GM12878 (cell line): ENCODE data around the gene CA10. TPM values are rescaled to one million over a fixed set of nuclear protein-coding genes. Genes with fewer than 3 reads are reported as not detected.

ENCODE experiments used
- ATAC-seq: fragments of 200-7000 bp; cut with Tn5 transposase; 3 replicates; pipeline ENCODE4 v1.9.1; 2020; ENCODE audit warnings: mild to moderate bottlenecking, moderate library complexity
- BruUV-seq: library from RNA; stranded (reverse); fragments of 400-500 nt; replicated peaks from 2 replicates; lab custom pipeline; 2021; lab: Mats Ljungman, UMichigan
- CTCF ChIA-PET: fragments of 300-600 bp; sonication (Branson Sonifier 250); formaldehyde crosslinking; extraction: SDS; loops from one replicate; lab custom pipeline; 2021; ENCODE audit warnings: inconsistent platforms; lab: Yijun Ruan, JAX
- POLR2A ChIA-PET: fragments of 350-600 bp; formaldehyde crosslinking; extraction: SDS; loops from one replicate; lab custom pipeline; 2021; ENCODE audit warnings: inconsistent platforms; lab: Charles Lee
- RAD21 ChIA-PET: fragments of 300-600 bp; sonication (Branson Sonifier 250); formaldehyde crosslinking; loops from one replicate; lab custom pipeline; 2023; ENCODE audit warnings: antibody characterized with exemption; ENCODE audit not compliant: unreplicated experiment; lab: Charles Lee
- SMC1A ChIA-PET: fragments of 300-600 bp; sonication (Branson Sonifier 250); formaldehyde crosslinking; loops from one replicate; lab custom pipeline; 2023; ENCODE audit not compliant: unreplicated experiment, uncharacterized antibody; lab: Charles Lee
- DNase-seq: peaks from one replicate; pipeline ENCODE4 v3.0.0-alpha.2; 2011; ENCODE audit warnings: low read depth, low spot score
- FAIRE-seq: peaks from 3 replicates; lab custom pipeline; 2011; peaks lifted over from hg19 to GRCh38; lab: Jason Lieb, UNC
- H2AFZ ChIP-seq: 2 replicates; pipeline ENCODE4 v1.6.0; 2011; ENCODE audit warnings: low read depth, low read length, control low read depth; ENCODE audit not compliant: control insufficient read depth
- H3K27ac ChIP-seq: 2 replicates; pipeline ENCODE4 v1.5.1; 2011; ENCODE audit warnings: control low read depth; ENCODE audit not compliant: control insufficient read depth, insufficient read depth
- H3K27me3 ChIP-seq, 2 experiments: replicated peaks in 1 of 2; 2 replicates each; pipeline versions ENCODE4 v1.6.0 to v1.6.1; 2011; ENCODE audit warnings: low read length in 1 of 2; ENCODE audit not compliant: control insufficient read depth in 2 of 2, insufficient read depth in 2 of 2
- H3K36me3 ChIP-seq, 2 experiments: 2 replicates each; pipeline ENCODE4 v1.5.1; 2011; ENCODE audit warnings: low read length in 1 of 2; ENCODE audit not compliant: control insufficient read depth in 2 of 2, insufficient read depth in 2 of 2
- H3K4me1 ChIP-seq: 2 replicates; pipeline ENCODE4 v1.6.1; 2011; ENCODE audit warnings: mild to moderate bottlenecking, low read length, moderate library complexity, mixed read lengths; ENCODE audit not compliant: control insufficient read depth, insufficient read depth
- H3K4me2 ChIP-seq: 2 replicates; pipeline ENCODE4 v1.6.0; 2011; ENCODE audit warnings: control low read depth; ENCODE audit not compliant: control insufficient read depth, insufficient read depth
- H3K4me3 ChIP-seq: fragments of 200-600 bp; sonication (generic); 2 replicates; pipeline ENCODE4 v1.5.1; 2016
- H3K79me2 ChIP-seq: 2 replicates; pipeline ENCODE4 v1.6.0; 2011; ENCODE audit warnings: low read length; ENCODE audit not compliant: control insufficient read depth, insufficient read depth
- H3K9ac ChIP-seq: 2 replicates; pipeline ENCODE4 v1.8.0; 2011; ENCODE audit warnings: low read length, control low read depth, mixed read lengths; ENCODE audit not compliant: control insufficient read depth, insufficient read depth
- H3K9me3 ChIP-seq: replicated peaks from 3 replicates; pipeline ENCODE4 v1.5.1; 2011; ENCODE audit warnings: mild to moderate bottlenecking, low read length; ENCODE audit not compliant: control insufficient read depth, insufficient read depth
- H4K20me1 ChIP-seq: 2 replicates; pipeline ENCODE4 v1.6.0; 2011; ENCODE audit not compliant: control insufficient read depth, insufficient read depth
- DPF2 ChIP-seq: fragments of 450-650 bp; IDR thresholded peaks from 2 replicates; pipeline ENCODE4 v1.6.1; 2017; ENCODE audit warnings: mild to moderate bottlenecking
- FOXK2 ChIP-seq: fragments of 450-650 bp; IDR thresholded peaks from 2 replicates; pipeline ENCODE4 v1.6.1; 2017; ENCODE audit warnings: mild to moderate bottlenecking, moderate library complexity
- FOXM1 ChIP-seq: IDR thresholded peaks from 2 replicates; pipeline ENCODE4 v1.6.1; 2012; ENCODE audit warnings: low read depth, mild to moderate bottlenecking, inconsistent platforms, low read length, moderate library complexity
- LARP7 ChIP-seq: fragments of 450-650 bp; IDR thresholded peaks from 2 replicates; pipeline ENCODE4 v1.6.1; 2017; ENCODE audit warnings: mild to moderate bottlenecking
- MYB ChIP-seq: fragments of 150-350 bp; IDR thresholded peaks from 2 replicates; pipeline ENCODE4 v1.6.1; 2014; ENCODE audit warnings: mild to moderate bottlenecking, low read depth, low read length, borderline replicate concordance
- NFYA ChIP-seq: IDR thresholded peaks from 2 replicates; pipeline ENCODE4 v1.6.1; 2011; ENCODE audit warnings: low read depth, mild to moderate bottlenecking, low read length, improper control_type of control experiment, borderline replicate concordance
- NR2C1 ChIP-seq: fragments of 450-650 bp; IDR thresholded peaks from 2 replicates; pipeline ENCODE4 v1.6.1; 2017; ENCODE audit warnings: antibody characterized with exemption, mild to moderate bottlenecking, moderate library complexity
- RAD51 ChIP-seq: fragments of 450-650 bp; IDR thresholded peaks from 2 replicates; pipeline ENCODE4 v1.6.1; 2016; ENCODE audit warnings: moderate library complexity, mild to moderate bottlenecking, inconsistent platforms
- RB1 ChIP-seq: fragments of 450-650 bp; formaldehyde crosslinking; IDR thresholded peaks from 2 replicates; pipeline ENCODE4 v1.6.1; 2017; ENCODE audit warnings: mild to moderate bottlenecking, borderline replicate concordance
- RBBP5 ChIP-seq: fragments of 200-600 bp; sonication (generic); conservative IDR thresholded peaks from 2 replicates; pipeline ENCODE4 v1.6.1; 2016
- SIN3A ChIP-seq: IDR thresholded peaks from 2 replicates; pipeline ENCODE4 v1.6.1; 2012; ENCODE audit warnings: low read depth, low read length, improper control_type of control experiment
- SMAD5 ChIP-seq: IDR thresholded peaks from 2 replicates; pipeline ENCODE4 v1.6.1; 2016; ENCODE audit warnings: antibody characterized with exemption, low read depth
- SREBF1 ChIP-seq: IDR thresholded peaks from 2 replicates; pipeline ENCODE4 v1.6.1; 2012; ENCODE audit warnings: mild to moderate bottlenecking, low read length
- ZNF384 ChIP-seq: IDR thresholded peaks from 2 replicates; pipeline ENCODE4 v1.6.1; 2012; ENCODE audit warnings: low read depth, mild to moderate bottlenecking, low read length, improper control_type of control experiment, borderline replicate concordance
- WGBS: methylation state at CpG from one replicate; pipeline ENCODE4 v1.1.6; 2016; ENCODE audit warnings: low lambda C conversion rate; ENCODE audit not compliant: insufficient replicate concordance, insufficient coverage; ENCODE audit errors: missing lambda C conversion rate; 5-methylcytosine and 5-hydroxymethylcytosine counted together
- in situ Hi-C: fragments of 300-500 bp; cut with MboI; formaldehyde crosslinking; loops from 9 replicates; pipeline ENCODE4 v1.14.3; 2018; ENCODE audit warnings: mixed read lengths
- intact Hi-C: fragments of 100-400 bp; cut with micrococcal nuclease; formaldehyde crosslinking; loops from one replicate; pipeline ENCODE4 v1.14.2; 2022; ENCODE audit not compliant: unreplicated experiment
- polyA plus RNA-seq, 11 experiments: library from polyadenylated mRNA; depleted of rRNA in 4 of 11; unstranded in 6 of 11; stranded (reverse) in 5 of 11; fragments of >200 nt; fragmentation: Nextera tagmentation in 4 of 11; fragmentation: Illumina TruSeq in 1 of 11; extraction: Ambion mirVana in 4 of 11; extraction: Trizol in 1 of 11; gene quantifications; 1 replicate in 1 of 11; 2 replicates in 10 of 11; pipeline versions ENCODE4 v1.2.1 to v1.2.3, GENCODE V29; 2011 to 2016; ENCODE audit warnings: inconsistent platforms in 2 of 11, missing spikeins in 2 of 11, low read depth in 1 of 11
- total RNA-seq, 4 experiments: library from RNA; depleted of rRNA in 3 of 4; stranded (reverse); fragments of >200 nt in 3 of 4; fragmentation: Illumina TruSeq in 1 of 4; extraction: Trizol in 1 of 4; gene quantifications; 2 replicates each; pipeline versions ENCODE4 v1.2.1 to v1.2.3, GENCODE V29; 2013 to 2021
- TF ChIP-seq, protein P1 (sequence below): IDR thresholded peaks from 2 replicates; pipeline ENCODE4 v1.6.1; 2012; ENCODE audit warnings: mild to moderate bottlenecking, low read depth, low read length
- TF ChIP-seq, protein P2 (sequence below): IDR thresholded peaks from 2 replicates; pipeline ENCODE4 v1.6.1; 2011; ENCODE audit warnings: low read depth, mild to moderate bottlenecking, low read length, moderate library complexity, borderline replicate concordance; ENCODE audit errors: extremely low read depth
- TF ChIP-seq, protein P3 (sequence below): IDR thresholded peaks from 2 replicates; pipeline ENCODE4 v1.6.1; 2012; ENCODE audit warnings: low read depth, low read length, improper control_type of control experiment
- TF ChIP-seq, protein P4 (sequence below): fragments of 150-350 bp; IDR thresholded peaks from 2 replicates; pipeline ENCODE4 v1.6.1; 2014; ENCODE audit warnings: mild to moderate bottlenecking, low read depth, low read length

The CA10 gene
- total and polyA plus RNA-seq, 10 of the 15 experiments (the other 5 are each of a cell fraction or from before 2014, with no cell fraction given), result not detected

DNA sequence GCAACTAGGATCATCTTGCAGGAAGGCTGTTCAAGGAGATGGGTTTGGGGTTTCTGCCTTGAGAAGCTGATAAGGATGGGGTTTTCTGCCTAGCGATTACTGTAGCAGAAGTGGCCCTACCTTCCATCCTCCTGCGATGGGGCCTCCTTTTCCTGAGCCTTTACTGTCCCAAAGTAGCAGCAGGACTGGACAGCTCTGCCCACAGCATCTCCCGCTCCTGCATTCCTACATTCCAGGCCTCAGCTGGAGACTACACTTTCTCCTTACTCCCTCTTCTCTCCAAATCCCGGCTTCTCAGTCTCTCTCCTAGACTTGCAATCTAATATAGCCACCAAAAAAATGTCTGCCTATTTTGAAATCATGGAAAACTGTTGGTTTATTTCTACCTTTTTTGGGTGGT, 355.4 kb downstream of the CA10 start:
- no TSS peak for BruUV-seq
- SMC1A ChIA-PET, result no interaction called here
- intact Hi-C loops, result no loop called here

More for the DNA sequence above, 355.4 kb downstream of the CA10 start:
- FAIRE-seq, result no peak
- no peak for ATAC-seq
- CTCF ChIA-PET, result no interaction called here
- Histone ChIP-seq H3K9me3 (no peaks in the 10 kb centered on the region), H3K27me3 (no peaks in the 10 kb centered on the region), H3K9ac (no peak overlapping the region), H3K4me2 (no peak overlapping the region), H4K20me1 (no peaks in the 10 kb centered on the region), H3K79me2 (no peaks in the 10 kb centered on the region), H2AFZ (no peak overlapping the region)
- POLR2A ChIA-PET, result no interaction called here
- RAD21 ChIA-PET, result no interaction called here
- in situ Hi-C loops, result no loop called here
- TF ChIP-seq SREBF1 (no peak), FOXM1 (no peak), NFYA (no peak), NR2C1 (no peak), RAD51 (no peak), DPF2 (no peak), LARP7 (no peak), FOXK2 (no peak), MYB (no peak), RBBP5 (no peak), RB1 (no peak), ZNF384 (no peak), SIN3A (no peak), SMAD5 (no peak)
- TF ChIP-seq, protein P1, sequence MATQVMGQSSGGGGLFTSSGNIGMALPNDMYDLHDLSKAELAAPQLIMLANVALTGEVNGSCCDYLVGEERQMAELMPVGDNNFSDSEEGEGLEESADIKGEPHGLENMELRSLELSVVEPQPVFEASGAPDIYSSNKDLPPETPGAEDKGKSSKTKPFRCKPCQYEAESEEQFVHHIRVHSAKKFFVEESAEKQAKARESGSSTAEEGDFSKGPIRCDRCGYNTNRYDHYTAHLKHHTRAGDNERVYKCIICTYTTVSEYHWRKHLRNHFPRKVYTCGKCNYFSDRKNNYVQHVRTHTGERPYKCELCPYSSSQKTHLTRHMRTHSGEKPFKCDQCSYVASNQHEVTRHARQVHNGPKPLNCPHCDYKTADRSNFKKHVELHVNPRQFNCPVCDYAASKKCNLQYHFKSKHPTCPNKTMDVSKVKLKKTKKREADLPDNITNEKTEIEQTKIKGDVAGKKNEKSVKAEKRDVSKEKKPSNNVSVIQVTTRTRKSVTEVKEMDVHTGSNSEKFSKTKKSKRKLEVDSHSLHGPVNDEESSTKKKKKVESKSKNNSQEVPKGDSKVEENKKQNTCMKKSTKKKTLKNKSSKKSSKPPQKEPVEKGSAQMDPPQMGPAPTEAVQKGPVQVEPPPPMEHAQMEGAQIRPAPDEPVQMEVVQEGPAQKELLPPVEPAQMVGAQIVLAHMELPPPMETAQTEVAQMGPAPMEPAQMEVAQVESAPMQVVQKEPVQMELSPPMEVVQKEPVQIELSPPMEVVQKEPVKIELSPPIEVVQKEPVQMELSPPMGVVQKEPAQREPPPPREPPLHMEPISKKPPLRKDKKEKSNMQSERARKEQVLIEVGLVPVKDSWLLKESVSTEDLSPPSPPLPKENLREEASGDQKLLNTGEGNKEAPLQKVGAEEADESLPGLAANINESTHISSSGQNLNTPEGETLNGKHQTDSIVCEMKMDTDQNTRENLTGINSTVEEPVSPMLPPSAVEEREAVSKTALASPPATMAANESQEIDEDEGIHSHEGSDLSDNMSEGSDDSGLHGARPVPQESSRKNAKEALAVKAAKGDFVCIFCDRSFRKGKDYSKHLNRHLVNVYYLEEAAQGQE, result no peak
- TF ChIP-seq, protein P2, sequence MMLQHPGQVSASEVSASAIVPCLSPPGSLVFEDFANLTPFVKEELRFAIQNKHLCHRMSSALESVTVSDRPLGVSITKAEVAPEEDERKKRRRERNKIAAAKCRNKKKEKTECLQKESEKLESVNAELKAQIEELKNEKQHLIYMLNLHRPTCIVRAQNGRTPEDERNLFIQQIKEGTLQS, result no peak
- TF ChIP-seq, protein P3, sequence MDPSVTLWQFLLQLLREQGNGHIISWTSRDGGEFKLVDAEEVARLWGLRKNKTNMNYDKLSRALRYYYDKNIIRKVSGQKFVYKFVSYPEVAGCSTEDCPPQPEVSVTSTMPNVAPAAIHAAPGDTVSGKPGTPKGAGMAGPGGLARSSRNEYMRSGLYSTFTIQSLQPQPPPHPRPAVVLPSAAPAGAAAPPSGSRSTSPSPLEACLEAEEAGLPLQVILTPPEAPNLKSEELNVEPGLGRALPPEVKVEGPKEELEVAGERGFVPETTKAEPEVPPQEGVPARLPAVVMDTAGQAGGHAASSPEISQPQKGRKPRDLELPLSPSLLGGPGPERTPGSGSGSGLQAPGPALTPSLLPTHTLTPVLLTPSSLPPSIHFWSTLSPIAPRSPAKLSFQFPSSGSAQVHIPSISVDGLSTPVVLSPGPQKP, result no peak
- TF ChIP-seq, protein P4, sequence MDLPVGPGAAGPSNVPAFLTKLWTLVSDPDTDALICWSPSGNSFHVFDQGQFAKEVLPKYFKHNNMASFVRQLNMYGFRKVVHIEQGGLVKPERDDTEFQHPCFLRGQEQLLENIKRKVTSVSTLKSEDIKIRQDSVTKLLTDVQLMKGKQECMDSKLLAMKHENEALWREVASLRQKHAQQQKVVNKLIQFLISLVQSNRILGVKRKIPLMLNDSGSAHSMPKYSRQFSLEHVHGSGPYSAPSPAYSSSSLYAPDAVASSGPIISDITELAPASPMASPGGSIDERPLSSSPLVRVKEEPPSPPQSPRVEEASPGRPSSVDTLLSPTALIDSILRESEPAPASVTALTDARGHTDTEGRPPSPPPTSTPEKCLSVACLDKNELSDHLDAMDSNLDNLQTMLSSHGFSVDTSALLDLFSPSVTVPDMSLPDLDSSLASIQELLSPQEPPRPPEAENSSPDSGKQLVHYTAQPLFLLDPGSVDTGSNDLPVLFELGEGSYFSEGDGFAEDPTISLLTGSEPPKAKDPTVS, result no peak
- TF ChIP-seq, all 136 proteins: peak for 0
- no peaks in the 10 kb centered on the region for H3K36me3 ChIP-seq
- no peak overlapping the region for H3K27ac ChIP-seq
- 28% methylated on average over 4 of the region's 4 CpGs for WGBS
- H3K4me1 ChIP-seq, result no peaks in the 10 kb centered on the region
- DNase-seq, result no peak
- H3K4me3 ChIP-seq, result no peak overlapping the region
